GM12892 (cell line): ENCODE data around the gene MTA2.

Experiments used
- POLR2A ChIP-seq: IDR thresholded peaks from 2 replicates; pipeline ENCODE4 v1.6.1; 2011; ENCODE audit warnings: low read depth, low read length, control low read depth
- POLR2AphosphoS5 ChIP-seq: IDR thresholded peaks from 2 replicates; pipeline ENCODE4 v1.6.1; 2011; ENCODE audit warnings: low read depth, low read length, control low read depth

DNA sequence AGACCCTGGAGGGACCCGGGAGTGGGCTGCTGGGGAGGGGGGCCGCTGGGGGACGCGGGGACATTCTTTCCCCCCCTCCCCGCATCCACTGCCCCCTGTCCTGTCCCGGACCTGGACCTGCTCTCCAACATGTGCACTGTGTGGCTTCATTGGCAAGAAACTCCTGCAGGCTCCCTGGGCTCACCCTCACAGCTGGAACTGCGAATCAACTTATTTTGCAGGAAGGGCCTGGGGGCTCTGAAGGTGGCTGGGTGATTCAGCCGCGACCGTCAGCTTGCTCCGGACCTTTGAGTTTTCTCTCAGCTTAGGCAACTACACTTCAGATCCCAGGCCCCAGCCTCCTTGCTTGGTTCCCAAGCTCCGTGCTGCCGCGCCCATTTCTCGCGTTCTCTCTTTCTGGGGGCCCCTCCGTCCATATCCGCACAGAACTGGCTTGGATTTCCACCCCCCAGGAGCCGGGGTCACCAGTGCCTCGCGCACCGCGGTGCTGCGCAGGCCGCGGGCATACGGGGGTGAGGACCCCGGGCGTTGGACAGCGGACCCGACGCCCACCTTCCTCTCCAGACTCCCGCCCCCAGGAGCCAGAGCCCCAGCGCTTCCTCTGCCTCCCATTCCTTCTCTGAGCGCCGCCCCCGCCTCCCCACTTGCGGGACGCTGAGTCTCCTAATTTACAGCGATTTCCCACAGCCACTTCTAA is 54.6 kb downstream of the MTA2 start:
- TF ChIP-seq POLR2AphosphoS5, result no peak
- TF ChIP-seq POLR2A, result no peak
